Astrocyte (in vitro differentiated cells and primary cell): ENCODE results near the gene IL18RAP. TPM values are rescaled to one million over a fixed set of nuclear protein-coding genes. Genes with fewer than 3 reads are reported as not detected.
A peak's percentile ranks its signal among the peaks of the same experiment; 100 is the strongest.

Source experiments
- DNase-seq: peaks from one replicate; pipeline ENCODE4 v3.0.0-alpha.2; 2010; ENCODE audit warnings: low read depth
- FAIRE-seq: peaks from 2 replicates; lab custom pipeline; 2011; peaks lifted over from hg19 to GRCh38; lab: Jason Lieb, UNC
- H2AFZ ChIP-seq: 2 replicates; pipeline ENCODE4 v1.6.0; 2012; ENCODE audit warnings: low read depth, low read length, inconsistent platforms
- H3K27ac ChIP-seq: 2 replicates; pipeline ENCODE4 v1.5.1; 2011; ENCODE audit warnings: low read depth, low read length, inconsistent platforms
- H3K27me3 ChIP-seq: 2 replicates; pipeline ENCODE4 v1.6.0; 2011; ENCODE audit warnings: low read length, inconsistent platforms; ENCODE audit not compliant: insufficient read depth
- H3K36me3 ChIP-seq: 2 replicates; pipeline ENCODE4 v1.5.1; 2011; ENCODE audit warnings: low read length, inconsistent platforms; ENCODE audit not compliant: insufficient read depth
- H3K4me1 ChIP-seq: 2 replicates; pipeline ENCODE4 v1.5.1; 2011; ENCODE audit warnings: low read length, inconsistent platforms; ENCODE audit not compliant: insufficient read depth
- H3K4me2 ChIP-seq: 2 replicates; pipeline ENCODE4 v1.6.0; 2012; ENCODE audit warnings: low read length, inconsistent platforms
- H3K4me3 ChIP-seq: 2 replicates; pipeline ENCODE4 v1.5.1; 2011; ENCODE audit warnings: low read depth, mild to moderate bottlenecking, low read length, inconsistent platforms; ENCODE audit not compliant: insufficient read depth
- H3K79me2 ChIP-seq: 2 replicates; pipeline ENCODE4 v1.6.0; 2012; ENCODE audit warnings: mild to moderate bottlenecking, low read length, inconsistent platforms; ENCODE audit not compliant: insufficient read depth
- H3K9ac ChIP-seq: 2 replicates; pipeline ENCODE4 v1.6.0; 2012; ENCODE audit warnings: mild to moderate bottlenecking, low read length, inconsistent platforms
- H3K9me3 ChIP-seq: 2 replicates; pipeline ENCODE4 v1.5.1; 2012; ENCODE audit warnings: low read depth, mild to moderate bottlenecking, low read length, inconsistent platforms; ENCODE audit not compliant: insufficient read depth
- H4K20me1 ChIP-seq: 2 replicates; pipeline ENCODE4 v1.6.0; 2012; ENCODE audit warnings: low read length, inconsistent platforms; ENCODE audit not compliant: insufficient read depth
- H3K27ac Mint-ChIP-seq: one replicate; pipeline ENCODE4 v1.8.0; 2021; ENCODE audit warnings: mild to moderate bottlenecking, mixed read lengths; ENCODE audit not compliant: unreplicated experiment
- H3K27me3 Mint-ChIP-seq: one replicate; pipeline ENCODE4 v1.8.0; 2021; ENCODE audit warnings: low read depth, mixed read lengths; ENCODE audit not compliant: unreplicated experiment
- H3K36me3 Mint-ChIP-seq: one replicate; pipeline ENCODE4 v1.8.0; 2021; ENCODE audit warnings: low read depth, mixed read lengths; ENCODE audit not compliant: unreplicated experiment
- H3K4me1 Mint-ChIP-seq: one replicate; pipeline ENCODE4 v1.8.0; 2021; ENCODE audit warnings: low read depth, mixed read lengths; ENCODE audit not compliant: unreplicated experiment
- H3K4me3 Mint-ChIP-seq: one replicate; pipeline ENCODE4 v1.8.0; 2021; ENCODE audit warnings: mild to moderate bottlenecking, moderate library complexity, mixed read lengths; ENCODE audit not compliant: unreplicated experiment
- H3K9me3 Mint-ChIP-seq: one replicate; pipeline ENCODE4 v1.8.0; 2021; ENCODE audit warnings: mild to moderate bottlenecking, mixed read lengths; ENCODE audit not compliant: unreplicated experiment
- CTCF ChIP-seq: IDR thresholded peaks from 2 replicates; pipeline ENCODE4 v1.5.1; 2011; ENCODE audit warnings: low read depth, mild to moderate bottlenecking, inconsistent platforms, low read length, moderate library complexity; ENCODE audit not compliant: insufficient read depth
- EZH2 ChIP-seq: IDR thresholded peaks from 2 replicates; pipeline ENCODE4 v1.6.1; 2012; ENCODE audit warnings: mild to moderate bottlenecking, low read length, inconsistent platforms; ENCODE audit not compliant: insufficient read depth
- total RNA-seq: library from RNA; stranded (reverse); gene quantifications from 2 replicates; pipeline ENCODE4 v1.2.1, GENCODE V29; 2021

IL18RAP gene
- total RNA-seq, 1 donor from 2014 or later = not detected

GRCh38 chr2:102480285-102481195 is 57.6 kb downstream of the IL18RAP start:
- no peak overlapping the region for H3K27ac ChIP-seq
- no peaks in the 10 kb centered on the region for H3K79me2 ChIP-seq
- no peaks in the 10 kb centered on the region for H3K4me1 ChIP-seq
- Mint-ChIP-seq H3K4me3 (no peak overlapping the region), H3K27me3 (peaks cover 4% of the 10 kb centered on the region), H3K4me1 (peaks cover 7% of the 10 kb centered on the region), H3K36me3 (no peaks in the 10 kb centered on the region), H3K9me3 (no peaks in the 10 kb centered on the region), H3K27ac (no peak overlapping the region)
- TF ChIP-seq EZH2 (no peak), CTCF (no peak)
- no peak overlapping the region for H3K4me2 ChIP-seq
- H3K9ac ChIP-seq = no peak overlapping the region
- no peaks in the 10 kb centered on the region for H3K9me3 ChIP-seq
- H3K36me3 ChIP-seq = no peaks in the 10 kb centered on the region
- DNase-seq (no peak), FAIRE-seq (no peak)
- no peak overlapping the region for H2AFZ ChIP-seq
- no peaks in the 10 kb centered on the region for H4K20me1 ChIP-seq
- no peaks in the 10 kb centered on the region for H3K27me3 ChIP-seq
- H3K4me3 ChIP-seq = no peak overlapping the region

- H3K27ac Mint-ChIP-seq = no peak overlapping the region
- no peak overlapping the region for H3K9ac ChIP-seq
- no peak overlapping the region for H2AFZ ChIP-seq
- H3K36me3 Mint-ChIP-seq = no peaks in the 10 kb centered on the region
- peaks cover 4% of the 10 kb centered on the region for H3K27me3 Mint-ChIP-seq
- H3K36me3 ChIP-seq = no peaks in the 10 kb centered on the region
- TF ChIP-seq EZH2 (no peak), CTCF (no peak)
- H3K27ac ChIP-seq = no peak overlapping the region
- no peak overlapping the region for H3K4me3 ChIP-seq
- no peaks in the 10 kb centered on the region for H4K20me1 ChIP-seq
- no peaks in the 10 kb centered on the region for H3K9me3 ChIP-seq
- H3K4me1 ChIP-seq = no peaks in the 10 kb centered on the region
- no peaks in the 10 kb centered on the region for H3K9me3 Mint-ChIP-seq
- H3K79me2 ChIP-seq = no peaks in the 10 kb centered on the region
- FAIRE-seq (no peak), DNase-seq (no peak)
- H3K4me1 Mint-ChIP-seq = peaks cover 11% of the 10 kb centered on the region
- H3K4me3 Mint-ChIP-seq = peak overlapping the region; percentile 55
- no peaks in the 10 kb centered on the region for H3K27me3 ChIP-seq
- H3K4me2 ChIP-seq = no peak overlapping the region
These were observed 59.0 kb downstream of the IL18RAP start for GRCh38 chr2:102481931-102482330.

GRCh38 chr2:102483086-102483485 is 60.1 kb downstream of the IL18RAP start:
- no peak overlapping the region for H3K4me2 ChIP-seq
- H2AFZ ChIP-seq = no peak overlapping the region
- Mint-ChIP-seq H3K4me3 (no peak overlapping the region), H3K27me3 (no peaks in the 10 kb centered on the region), H3K4me1 (peaks cover 23% of the 10 kb centered on the region), H3K36me3 (no peaks in the 10 kb centered on the region), H3K9me3 (no peaks in the 10 kb centered on the region), H3K27ac (no peak overlapping the region)
- no peak for FAIRE-seq
- no peak overlapping the region for H3K9ac ChIP-seq
- no peak overlapping the region for H3K4me3 ChIP-seq
- H4K20me1 ChIP-seq = no peaks in the 10 kb centered on the region
- H3K27me3 ChIP-seq = no peaks in the 10 kb centered on the region
- DNase-seq = no peak
- H3K79me2 ChIP-seq = no peaks in the 10 kb centered on the region
- no peak for TF ChIP-seq EZH2
- no peaks in the 10 kb centered on the region for H3K4me1 ChIP-seq
- H3K9me3 ChIP-seq = no peaks in the 10 kb centered on the region
- H3K36me3 ChIP-seq = no peaks in the 10 kb centered on the region
- no peak overlapping the region for H3K27ac ChIP-seq
